A549 (cell line): Measurements from ENCODE around the gene KCNJ11. TPM values are rescaled to one million over a fixed set of nuclear protein-coding genes. Genes with fewer than 3 reads are reported as not detected.

ENCODE experiments used
- ATAC-seq, 2 experiments: fragments of 200-7000 bp in 1 of 2; fragments of >200 bp in 1 of 2; cut with Nextera tagmentation in 1 of 2; cut with Tn5 transposase in 1 of 2; 3 replicates each; pipeline versions ENCODE4 v1.8.0 to v1.9.1; 2018 to 2020; ENCODE audit warnings: mild to moderate bottlenecking in 1 of 2, moderate library complexity in 1 of 2
- CTCF ChIA-PET: fragments of 300-600 bp; sonication (Branson Sonifier 250); formaldehyde crosslinking; extraction: SDS; loops from one replicate; lab custom pipeline; 2021; ENCODE audit warnings: antibody characterized with exemption, inconsistent platforms; lab: Yijun Ruan, JAX
- POLR2A ChIA-PET: fragments of 350-600 bp; formaldehyde crosslinking; extraction: SDS; loops from one replicate; lab custom pipeline; 2021; ENCODE audit warnings: antibody characterized with exemption, inconsistent platforms; lab: Yijun Ruan, JAX
- DNase-seq, 2 experiments: peaks; one replicate each; pipeline versions ENCODE4 v3.0.0 to v3.0.0-alpha.2; 2011 to 2016; ENCODE audit warnings: low read depth in 1 of 2, low spot score in 1 of 2
- FAIRE-seq: peaks from 2 replicates; lab custom pipeline; 2011; peaks lifted over from hg19 to GRCh38; lab: Jason Lieb, UNC
- H3K27ac ChIP-seq, 2 experiments: fragments of >200 bp; sonication (Bioruptor Twin); formaldehyde crosslinking; 3 replicates each; pipeline ENCODE4 v1.5.1; 2016 to 2017
- H3K4me1 ChIP-seq: fragments of >200 bp; sonication (Bioruptor Twin); formaldehyde crosslinking; 3 replicates; pipeline ENCODE4 v1.6.1; 2016
- H3K4me2 ChIP-seq: fragments of >200 bp; sonication (Bioruptor Twin); formaldehyde crosslinking; 3 replicates; pipeline ENCODE4 v1.6.1; 2016
- H3K4me3 ChIP-seq: fragments of >200 bp; sonication (Bioruptor Twin); formaldehyde crosslinking; 3 replicates; pipeline ENCODE4 v1.5.1; 2016
- H3K9me3 ChIP-seq: fragments of >200 bp; sonication (Bioruptor Twin); formaldehyde crosslinking; 3 replicates; pipeline ENCODE4 v1.6.1; 2016
- ATOH8 ChIP-seq: fragments of 250-450 bp; sonication (Bioruptor Pico); IDR thresholded peaks from 2 replicates; pipeline ENCODE4 v1.5.0; 2020; ENCODE audit warnings: low read depth, mild to moderate bottlenecking, moderate library complexity
- CHD4 ChIP-seq: fragments of 200-600 bp; sonication (generic); IDR thresholded peaks from 2 replicates; pipeline ENCODE4 v1.6.1; 2016; ENCODE audit warnings: antibody characterized with exemption, mild to moderate bottlenecking, borderline replicate concordance
- CTCF ChIP-seq: fragments of >200 bp; sonication (Bioruptor Twin); formaldehyde crosslinking; IDR thresholded peaks from 3 replicates; pipeline ENCODE4 v1.5.1; 2016
- E2F6 ChIP-seq: IDR thresholded peaks from 2 replicates; pipeline ENCODE4 v1.6.1; 2012; ENCODE audit warnings: low read depth, borderline replicate concordance
- EHMT2 ChIP-seq: fragments of 200-600 bp; sonication (generic); IDR thresholded peaks from 2 replicates; pipeline ENCODE4 v1.6.1; 2016; ENCODE audit warnings: antibody characterized with exemption, low read depth, mild to moderate bottlenecking, moderate library complexity
- ELK1 ChIP-seq: fragments of 150-350 bp; IDR thresholded peaks from 2 replicates; pipeline ENCODE4 v1.6.1; 2014; ENCODE audit warnings: low read depth, mild to moderate bottlenecking, low read length
- ESRRA ChIP-seq: fragments of 150-350 bp; IDR thresholded peaks from 2 replicates; pipeline ENCODE4 v1.6.1; 2014; ENCODE audit warnings: mild to moderate bottlenecking, low read length, borderline replicate concordance
- FOSL2 ChIP-seq, 2 experiments: fragments of 450-650 bp in 1 of 2; fragments of >200 bp in 1 of 2; sonication (Bioruptor Twin) in 1 of 2; formaldehyde crosslinking; IDR thresholded peaks; 2 replicates each; pipeline versions ENCODE4 v1.5.0 to v1.6.1; 2016 to 2020; ENCODE audit warnings: mild to moderate bottlenecking in 1 of 2, moderate library complexity in 1 of 2
- FOXS1 ChIP-seq: fragments of 250-450 bp; sonication (Bioruptor Pico); IDR thresholded peaks from 2 replicates; pipeline ENCODE4 v1.5.0; 2020; ENCODE audit warnings: mild to moderate bottlenecking, moderate library complexity
- HES2 ChIP-seq: fragments of >200 bp; sonication (Bioruptor Twin); formaldehyde crosslinking; IDR thresholded peaks from 2 replicates; pipeline ENCODE4 v1.6.1; 2016
- JUNB ChIP-seq: fragments of >200 bp; sonication (Bioruptor Twin); formaldehyde crosslinking; IDR thresholded peaks from 2 replicates; pipeline ENCODE4 v1.6.1; 2016
- KDM1A ChIP-seq: fragments of 200-600 bp; sonication (generic); IDR thresholded peaks from 2 replicates; pipeline ENCODE4 v1.6.1; 2016; ENCODE audit warnings: low read depth, mild to moderate bottlenecking
- MYC ChIP-seq: IDR thresholded peaks from 2 replicates; pipeline ENCODE4 v1.6.1; 2012; ENCODE audit warnings: mild to moderate bottlenecking, inconsistent platforms, low read length, improper control_type of control experiment, borderline replicate concordance
- NFE2L2 ChIP-seq: fragments of 150-350 bp; conservative IDR thresholded peaks from 2 replicates; pipeline ENCODE4 v1.6.1; 2014; ENCODE audit warnings: low read length
- NPAS2 ChIP-seq: fragments of 250-450 bp; sonication (Bioruptor Pico); IDR thresholded peaks from 2 replicates; pipeline ENCODE4 v1.8.0; 2022; ENCODE audit warnings: mild to moderate bottlenecking, moderate library complexity, borderline replicate concordance
- PHF8 ChIP-seq: fragments of 200-600 bp; sonication (generic); IDR thresholded peaks from 2 replicates; pipeline ENCODE4 v1.6.1; 2016; ENCODE audit warnings: low read depth, mild to moderate bottlenecking, antibody characterized with exemption, moderate library complexity, borderline replicate concordance
- RARB ChIP-seq: fragments of 250-450 bp; sonication (Bioruptor Pico); IDR thresholded peaks from 2 replicates; pipeline ENCODE4 v1.8.0; 2021; ENCODE audit warnings: mild to moderate bottlenecking, moderate library complexity
- WGBS: methylation state at CpG from one replicate; pipeline ENCODE4 v1.1.6; 2017; ENCODE audit errors: missing lambda C conversion rate; 5-methylcytosine and 5-hydroxymethylcytosine counted together
- polyA plus RNA-seq, 4 experiments: library from polyadenylated mRNA; depleted of rRNA in 3 of 4; stranded (reverse); fragments of >200 nt; fragmentation: RNase III in 1 of 4; extraction: RNeasy Plus Mini Kit Qiagen cat#74134 plus additional on column Dnase treatment in 1 of 4; gene quantifications; 2 replicates in 3 of 4; 3 replicates in 1 of 4; pipeline ENCODE4 v1.2.3, GENCODE V29; 2011 to 2017

KCNJ11 gene
- polyA plus RNA-seq, 2 of the 4 experiments (the other 2 are of a cell fraction): 0.18 to 0.53 TPM

- no peak for FAIRE-seq
- ChIA-PET CTCF (interaction anchor here (1.6 to 21.5 kb wide), 3 partner anchors 15 to 132 kb away, joined by 3 to 1119 read pairs (median 56); no protein-coding TSS in a partner anchor), POLR2A (no interaction called here)
- Histone ChIP-seq H3K4me3 (no peak overlapping the region), H3K9me3 (0 out of 3 replicates have a peak, but pooled peaks cover 5% of the 10 kb centered on the region), H3K27ac (no peak overlapping the region), H3K4me1 (no peaks in the 10 kb centered on the region), H3K4me2 (no peak overlapping the region)
- 53% methylated on average over 4 of the region's 4 CpGs for WGBS
- ATAC-seq: no peak
- TF ChIP-seq E2F6 (no peak), RARB (no peak), NPAS2 (CRISPR knock-in tag) (no peak), EHMT2 (no peak), PHF8 (no peak), KDM1A (no peak)
- no peak for DNase-seq
These were observed 7.3 kb downstream of the KCNJ11 start for GRCh38 chr11:17381156-17381555.

GRCh38 chr11:17379383-17380180 is 8.9 kb downstream of the KCNJ11 start:
- DNase-seq (no peak), FAIRE-seq (no peak), ATAC-seq (no peak)
- 50% methylated on average over 6 of the region's 7 CpGs for WGBS
- TF ChIP-seq NFE2L2 (no peak), FOSL2 (IDR thresholded peaks at IDR 0.05) (no peak), FOSL2 (CRISPR knock-in tag; IDR thresholded peaks at IDR 0.05) (no peak)
- H3K9me3 ChIP-seq: 0 out of 3 replicates have a peak, but pooled peaks cover 5% of the 10 kb centered on the region
- H3K4me1 ChIP-seq: no peaks in the 10 kb centered on the region
- POLR2A ChIA-PET: no interaction called here
- H3K4me3 ChIP-seq: no peak overlapping the region
- no peak overlapping the region for H3K4me2 ChIP-seq
- H3K27ac ChIP-seq: no peak overlapping the region
- CTCF ChIA-PET: interaction anchor here (1.3 to 21.5 kb wide), 4 partner anchors 9 to 150 kb away, joined by 4 to 1119 read pairs (median 11); partner anchors contain the start of gene KCNJ11

- no peak for TF ChIP-seq CHD4
- TF ChIP-seq MYC: no peak
- TF ChIP-seq ELK1: no peak
- no peak for TF ChIP-seq JUNB
- TF ChIP-seq RARB: no peak
- no peak for TF ChIP-seq FOXS1 (CRISPR knock-in tag)
- no peak for TF ChIP-seq CTCF
- TF ChIP-seq HES2: no peak
- TF ChIP-seq NPAS2 (CRISPR knock-in tag): no peak
- no peak for TF ChIP-seq ESRRA
- TF ChIP-seq PHF8: no peak
- no peak for TF ChIP-seq ATOH8 (CRISPR knock-in tag)
- TF ChIP-seq, all 56 proteins: peak for 0
- no peaks in the 10 kb centered on the region for H3K4me1 ChIP-seq
- no peak overlapping the region for H3K27ac ChIP-seq
- H3K9me3 ChIP-seq: 0 out of 3 replicates have a peak, but pooled peaks cover 5% of the 10 kb centered on the region
- no peak overlapping the region for H3K4me2 ChIP-seq
- 46% methylated on average over 2 of the region's 2 CpGs for WGBS
- FAIRE-seq: no peak
- DNase-seq: no peak
- ATAC-seq: no peak
- POLR2A ChIA-PET: no interaction called here
- no peak overlapping the region for H3K4me3 ChIP-seq
- CTCF ChIA-PET: interaction anchor here (0.6 to 21.5 kb wide), 6 partner anchors 10 to 149 kb away, joined by 3 to 1119 read pairs (median 7); partner anchors contain the start of gene KCNJ11
These were observed 9.8 kb downstream of the KCNJ11 start for GRCh38 chr11:17378655-17379054.
